Measurements from ENCODE around the gene TTLL9.
A peak's percentile ranks its signal among the peaks of the same experiment; 100 is the strongest.
"Not testable (repeated sequence)": the region's sequence is repeated elsewhere in the genome, so short reads cannot be mapped to it uniquely, and the experiment has no call there.

The TTLL9 gene

DNA sequence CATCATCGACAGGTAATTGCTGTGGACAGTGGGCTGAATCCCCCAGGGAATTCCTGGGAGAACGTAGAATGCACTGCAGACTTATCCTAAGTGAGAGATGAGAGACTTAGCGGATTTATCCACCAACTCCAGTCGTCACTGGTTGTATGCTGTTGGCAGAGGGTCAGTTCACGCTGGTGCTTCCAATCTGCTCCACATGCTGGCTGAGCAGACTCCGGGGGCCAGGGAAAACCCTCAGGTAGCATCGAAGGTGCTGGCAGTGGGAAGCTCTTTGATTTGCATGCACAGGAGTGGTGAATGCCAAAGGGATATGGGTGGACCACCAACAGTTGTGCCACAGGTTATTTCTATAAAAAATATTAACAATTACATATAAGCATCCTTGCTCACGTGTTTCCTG lies 20.2 kb downstream of the TTLL9 start:
- DNase-seq, result no peak

DNA sequence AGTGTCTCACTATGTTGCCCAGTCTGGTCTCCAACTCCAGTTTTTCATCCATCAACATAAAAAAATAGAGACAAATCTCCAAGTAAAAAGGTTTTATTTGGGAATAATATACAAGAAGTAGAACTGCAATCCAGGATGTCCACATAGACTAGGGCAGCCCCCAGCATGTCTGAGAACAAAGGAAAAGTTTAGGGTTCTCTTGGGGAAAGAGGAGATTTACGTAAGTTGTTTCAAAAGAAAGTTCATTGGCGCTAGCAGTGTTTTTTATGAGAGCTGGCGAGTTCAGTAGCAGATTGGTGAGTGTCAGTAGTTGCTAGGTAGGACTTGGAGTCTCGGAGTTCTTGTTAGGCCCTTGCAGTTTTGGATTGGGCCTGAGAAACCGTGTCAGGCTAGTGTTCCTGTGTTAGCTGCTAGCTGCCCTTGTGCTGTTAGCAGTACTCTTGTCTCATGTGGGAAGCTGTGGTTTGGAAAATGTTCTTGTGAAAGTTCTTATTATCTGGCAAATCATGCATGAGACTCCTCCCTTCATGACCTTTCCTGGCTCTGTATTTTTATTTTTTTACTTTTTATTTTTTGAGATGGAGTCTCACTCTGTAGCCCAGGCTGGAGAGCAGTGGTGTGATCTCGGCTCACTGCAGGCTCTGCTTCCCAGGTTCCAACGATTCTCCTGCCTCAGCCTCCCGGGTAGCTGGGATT lies 24.7 kb downstream of the TTLL9 start:
- DNase-seq, result peak; percentile 60

GRCh38 chr20:31896049-31896448 lies 25.6 kb downstream of the TTLL9 start:
- DNase-seq, result no peak

- no peak for DNase-seq
Observed at GRCh38 chr20:31897541-31897940, 27.1 kb downstream of the TTLL9 start.

GRCh38 chr20:31901615-31902014 lies 31.2 kb downstream of the TTLL9 start:
- DNase-seq, result no peak

DNA sequence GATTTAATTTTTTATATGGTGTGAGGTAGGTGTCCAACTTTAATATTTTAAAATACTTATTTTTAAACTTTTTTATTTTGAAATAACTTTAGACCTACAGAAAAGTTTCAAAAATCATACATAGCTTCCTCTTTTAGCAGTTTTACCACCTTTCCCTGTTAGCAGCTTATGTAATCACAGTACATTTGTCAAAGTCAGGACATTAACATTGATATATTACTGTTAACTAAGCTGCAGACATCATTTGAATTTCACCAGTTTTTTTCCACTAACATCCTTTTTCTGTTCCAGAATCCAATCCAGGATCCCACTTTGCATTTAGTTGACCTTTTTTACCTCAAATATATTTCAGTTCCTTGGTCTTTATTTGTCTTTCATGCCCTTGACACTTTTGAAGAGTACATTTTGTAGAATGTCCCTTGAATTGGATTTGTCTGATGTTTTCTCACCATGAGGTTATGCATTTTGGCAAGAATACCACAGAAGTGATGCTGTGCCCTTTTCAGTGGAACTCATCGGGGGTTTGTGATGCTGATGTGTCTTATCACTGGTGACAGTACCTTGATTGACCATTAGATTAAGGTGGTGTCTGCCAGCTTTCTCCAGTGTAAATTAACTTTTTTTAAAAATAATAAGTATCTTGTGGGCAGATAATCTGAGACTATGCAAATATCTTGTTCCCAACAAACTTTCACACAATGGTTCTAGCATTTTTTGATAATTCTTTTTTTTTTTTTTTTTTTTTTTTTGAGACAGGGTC lies 33.4 kb downstream of the TTLL9 start:
- DNase-seq, result no peak

GRCh38 chr20:31906001-31906400 lies 35.6 kb downstream of the TTLL9 start:
- DNase-seq, result no peak

DNA sequence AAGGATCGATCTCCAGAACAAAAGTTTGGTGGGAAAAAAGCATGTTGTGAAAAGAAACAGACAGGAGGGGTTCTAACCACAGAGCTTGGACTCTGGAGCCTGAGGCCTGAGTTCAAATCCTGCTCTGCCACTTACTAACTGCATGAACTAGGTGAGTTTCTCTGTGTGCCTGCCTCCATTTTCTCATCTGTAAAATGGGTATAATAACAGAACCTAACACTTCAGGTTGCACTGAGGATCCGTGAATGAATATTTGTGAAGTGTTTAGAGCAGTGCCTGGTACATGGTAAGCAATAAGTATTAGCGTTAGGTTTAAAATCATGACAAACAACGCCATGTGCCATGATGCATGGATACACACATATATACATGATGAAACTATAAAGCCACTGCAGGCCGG lies 36.6 kb downstream of the TTLL9 start:
- DNase-seq, result no peak

DNA sequence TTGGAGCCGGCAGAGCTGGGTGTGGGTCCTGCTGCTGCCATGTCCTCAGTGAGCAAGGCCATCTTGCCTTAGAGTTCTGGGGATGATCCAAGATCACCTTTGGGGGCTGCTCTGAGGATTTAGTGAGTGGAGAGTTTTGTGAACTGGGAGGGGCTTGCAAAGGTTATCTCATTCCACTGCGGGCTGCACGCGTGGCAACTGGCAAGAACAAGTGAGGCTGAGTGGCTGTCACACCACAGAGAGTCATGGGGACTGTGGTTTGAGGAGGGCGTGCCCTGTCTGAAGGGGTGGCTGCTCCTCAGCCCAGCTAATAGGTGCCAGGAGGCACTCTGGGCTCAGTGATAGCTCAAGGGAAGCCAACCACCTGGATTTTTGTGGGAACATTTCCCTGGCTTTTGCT lies 37.6 kb downstream of the TTLL9 start:
- DNase-seq, result no peak

- DNase-seq, result no peak
Observed at GRCh38 chr20:31908424-31908823, 38.0 kb downstream of the TTLL9 start.

- DNase-seq, result no peak
Observed at GRCh38 chr20:31909253-31910070, 39.0 kb downstream of the TTLL9 start.

GRCh38 chr20:31910071-31910803 lies 39.8 kb downstream of the TTLL9 start:
- no peak for DNase-seq

GRCh38 chr20:31913431-31914157 lies 43.2 kb downstream of the TTLL9 start:
- no peak for DNase-seq

DNA sequence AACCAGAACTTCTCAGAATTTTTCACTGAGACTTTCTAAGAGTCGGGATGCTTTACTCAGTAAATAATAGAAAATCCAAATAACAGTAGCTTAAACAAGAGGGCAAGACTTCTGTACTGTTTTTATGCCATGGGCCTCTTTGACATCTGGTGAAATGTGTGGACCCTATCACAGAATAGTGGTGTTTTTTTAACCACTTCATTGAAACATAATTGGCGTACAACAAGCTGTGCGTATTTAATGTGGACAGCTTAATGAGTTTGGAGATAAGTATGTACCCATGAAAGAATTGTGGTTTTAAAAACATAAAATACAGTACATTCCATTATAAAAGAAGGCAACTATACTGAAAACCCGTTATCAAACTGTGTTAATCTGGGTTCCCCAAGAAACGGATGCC lies 43.7 kb downstream of the TTLL9 start:
- no peak for DNase-seq

GRCh38 chr20:31915491-31916280 lies 45.3 kb downstream of the TTLL9 start:
- DNase-seq, result no peak

DNA sequence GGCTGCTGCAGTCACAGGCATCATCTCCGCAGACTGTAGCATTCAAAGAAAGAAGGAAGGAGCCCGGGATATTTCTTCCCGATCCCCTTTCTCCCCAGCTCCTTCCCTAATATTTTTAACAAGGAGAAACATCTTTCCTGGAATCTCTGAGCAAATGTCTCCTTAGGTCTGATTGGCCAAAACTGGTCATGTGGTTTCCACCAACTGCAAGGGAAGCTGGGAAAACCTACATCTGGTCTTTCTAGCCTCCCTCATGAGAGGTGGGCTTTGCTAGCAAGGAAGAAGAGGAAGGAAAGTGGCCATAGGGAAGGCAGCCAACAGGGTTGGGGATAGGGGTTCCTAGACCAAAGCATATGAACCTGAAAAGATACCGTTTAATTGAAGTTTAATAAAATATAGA lies 46.3 kb downstream of the TTLL9 start:
- DNase-seq, result no peak

DNA sequence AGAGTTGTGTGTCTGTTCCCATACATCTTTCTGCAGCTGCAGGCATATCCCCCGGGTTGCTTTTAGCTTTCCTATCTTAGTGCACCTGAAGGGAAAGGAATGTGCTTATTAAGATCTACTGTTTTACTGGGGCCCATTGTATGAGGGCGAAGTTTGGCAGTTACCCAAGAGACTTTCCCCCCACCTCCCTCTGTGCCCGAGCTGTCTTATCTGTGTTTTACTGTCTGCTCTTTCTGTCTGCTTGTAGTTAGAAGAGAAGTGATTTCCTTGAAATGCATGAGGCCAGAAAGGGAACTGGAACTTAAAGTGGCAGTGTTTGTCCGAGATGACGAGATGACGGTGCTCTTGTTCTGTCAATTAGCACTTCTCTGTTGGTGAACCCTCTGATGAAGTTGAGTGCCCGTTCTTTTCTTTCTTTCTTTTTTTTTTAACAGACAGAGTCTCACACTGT lies 47.6 kb downstream of the TTLL9 start:
- not testable (repeated sequence) for DNase-seq

- DNase-seq, result no peak
Observed at GRCh38 chr20:31918466-31919105, 48.2 kb downstream of the TTLL9 start.

- DNase-seq, result no peak
Observed at GRCh38 chr20:31919410-31920155, 49.1 kb downstream of the TTLL9 start.

- DNase-seq, result no peak
Observed at GRCh38 chr20:31920275-31920855, 49.9 kb downstream of the TTLL9 start.

Data from GF-D8 (cell line).